ENCODE measurements around the gene COL5A1.

- TF ChIP-seq CTCF (IDR thresholded peaks at IDR 0.05) = no peak
- TF ChIP-seq POLR2A (IDR thresholded peaks at IDR 0.05) = no peak
Observed at GRCh38 chr9:134706522-134706921, 64.9 kb downstream of the COL5A1 start.

Data from Peyer's patch (tissue), 4 donors.